Endodermal cell (in vitro differentiated cells): ENCODE measurements around the gene MCFD2. TPM values are rescaled to one million over a fixed set of nuclear protein-coding genes. Genes with fewer than 3 reads are reported as not detected.
A peak's percentile ranks its signal among the peaks of the same experiment; 100 is the strongest.

ENCODE experiments used
- DNase-seq: peaks from one replicate; pipeline ENCODE4 v3.0.0-alpha.2; 2017
- H3K27ac ChIP-seq: 2 replicates; pipeline ENCODE4 v1.5.1; 2013; ENCODE audit warnings: mild to moderate bottlenecking, low read depth, low read length, moderate library complexity
- H3K27me3 ChIP-seq: 2 replicates; pipeline ENCODE4 v1.6.1; 2013; ENCODE audit warnings: mild to moderate bottlenecking, low read length, moderate library complexity; ENCODE audit not compliant: insufficient read depth, control insufficient read depth, poor library complexity, severe bottlenecking
- H3K36me3 ChIP-seq: 2 replicates; pipeline ENCODE4 v1.7.0; 2013; ENCODE audit warnings: mild to moderate bottlenecking, low read length, moderate library complexity; ENCODE audit not compliant: control insufficient read depth, insufficient read depth
- H3K4me1 ChIP-seq: one replicate; pipeline ENCODE4 v1.7.0; 2013; ENCODE audit warnings: low read length; ENCODE audit not compliant: control insufficient read depth, insufficient read depth
- H3K4me3 ChIP-seq: 2 replicates; pipeline ENCODE4 v1.5.1; 2013; ENCODE audit warnings: mild to moderate bottlenecking, low read length, moderate library complexity
- H3K9ac ChIP-seq: 2 replicates; pipeline ENCODE4 v1.6.1; 2013; ENCODE audit warnings: mild to moderate bottlenecking, low read length, moderate library complexity; ENCODE audit not compliant: poor library complexity, severe bottlenecking; ENCODE audit errors: extremely low read depth
- H3K9me3 ChIP-seq: 2 replicates; pipeline ENCODE4 v1.6.1; 2013; ENCODE audit warnings: mild to moderate bottlenecking, low read length, moderate library complexity; ENCODE audit not compliant: control insufficient read depth
- H3K27ac Mint-ChIP-seq: 2 replicates; pipeline ENCODE4 v1.8.0; 2020; ENCODE audit warnings: mixed read lengths
- H3K27me3 Mint-ChIP-seq: 2 replicates; pipeline ENCODE4 v1.8.0; 2021; ENCODE audit warnings: mild to moderate bottlenecking, mixed read lengths; ENCODE audit not compliant: insufficient read depth
- H3K36me3 Mint-ChIP-seq: 2 replicates; pipeline ENCODE4 v1.8.0; 2020; ENCODE audit warnings: low read depth, mixed read lengths
- H3K4me1 Mint-ChIP-seq: 2 replicates; pipeline ENCODE4 v1.8.0; 2020; ENCODE audit warnings: mixed read lengths
- H3K4me3 Mint-ChIP-seq: 2 replicates; pipeline ENCODE4 v1.8.0; 2020; ENCODE audit warnings: mild to moderate bottlenecking, moderate library complexity, mixed read lengths
- H3K9me3 Mint-ChIP-seq: 2 replicates; pipeline ENCODE4 v1.8.0; 2020; ENCODE audit warnings: mild to moderate bottlenecking, mixed read lengths
- WGBS, 2 experiments: methylation state at CpG; one replicate each; pipeline versions ENCODE4 v1.1.5 to v1.1.7; 2013; ENCODE audit warnings: missing lambda C conversion rate in 2 of 2, mixed read lengths in 1 of 2; ENCODE audit not compliant: insufficient coverage in 1 of 2, insufficient read length in 1 of 2; 5-methylcytosine and 5-hydroxymethylcytosine counted together
- total RNA-seq, 2 donors: library from RNA; stranded (reverse); fragmentation: NEBNext Ultra II Directional in 1 of 2; extraction: Animal tissue kit (Norgen Biotek cat#: 25700) in 1 of 2; gene quantifications; 2 replicates in 1 of 2; 3 replicates in 1 of 2; pipeline ENCODE4 v1.2.1, GENCODE V29; 2021
- TF ChIP-seq, protein P1 (sequence below): fragments of 200-600 bp; sonication (generic); conservative IDR thresholded peaks from 2 replicates; pipeline ENCODE4 v1.5.0; 2021; ENCODE audit warnings: antibody characterized with exemption, mild to moderate bottlenecking

MCFD2 gene
- total RNA-seq, 2 donors from 2014 or later = 82.4 to 82.9 TPM

- H3K4me3 Mint-ChIP-seq = no peak overlapping the region
Measured at GRCh38 chr2:46955764-46956163, 40.2 kb upstream of the MCFD2 start.

DNA sequence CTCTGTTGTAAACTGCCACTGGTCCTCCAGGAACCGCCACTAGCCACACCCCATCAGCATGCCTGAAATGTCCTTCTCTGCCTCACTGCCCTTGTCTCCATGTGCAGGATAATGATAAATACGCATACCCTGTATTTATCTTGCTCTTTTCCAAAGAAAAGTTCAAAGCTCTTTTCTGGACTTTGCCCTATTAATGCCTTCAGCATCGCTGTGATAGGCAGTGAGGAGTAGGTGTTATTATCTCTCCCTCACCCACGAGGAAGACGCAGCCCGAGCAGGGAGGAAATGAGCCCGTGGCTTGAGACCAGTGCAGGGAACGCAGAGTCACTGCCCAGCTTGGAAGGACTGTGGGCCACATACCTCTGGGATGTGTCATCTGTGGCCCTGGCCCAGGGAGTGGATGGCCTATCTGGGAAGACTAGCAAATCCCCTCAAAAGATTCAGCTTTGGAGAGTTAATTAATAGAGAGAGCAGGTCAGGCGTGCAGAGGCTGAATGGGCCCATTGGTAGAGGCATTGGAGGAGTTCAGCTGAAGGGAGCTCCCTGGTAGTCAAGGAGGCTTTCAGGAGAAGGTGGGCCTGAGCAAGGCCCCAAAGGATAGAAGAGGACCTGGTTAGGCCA is 39.5 kb upstream of the MCFD2 start:
- Mint-ChIP-seq H3K4me3 (no peak overlapping the region), H3K27me3 (no peaks in the 10 kb centered on the region), H3K36me3 (peaks cover 24% of the 10 kb centered on the region), H3K27ac (peak overlapping the region; percentile 76), H3K4me1 (peaks cover 4% of the 10 kb centered on the region), H3K9me3 (no peaks in the 10 kb centered on the region)
- peak; percentile 75 for DNase-seq
- Histone ChIP-seq H3K27ac (no peak overlapping the region), H3K27me3 (no peaks in the 10 kb centered on the region), H3K4me3 (no peak overlapping the region), H3K9me3 (no peaks in the 10 kb centered on the region), H3K36me3 (peaks cover 25% of the 10 kb centered on the region), H3K9ac (no peak overlapping the region), H3K4me1 (peaks cover 4% of the 10 kb centered on the region)
- TF ChIP-seq, protein P1, sequence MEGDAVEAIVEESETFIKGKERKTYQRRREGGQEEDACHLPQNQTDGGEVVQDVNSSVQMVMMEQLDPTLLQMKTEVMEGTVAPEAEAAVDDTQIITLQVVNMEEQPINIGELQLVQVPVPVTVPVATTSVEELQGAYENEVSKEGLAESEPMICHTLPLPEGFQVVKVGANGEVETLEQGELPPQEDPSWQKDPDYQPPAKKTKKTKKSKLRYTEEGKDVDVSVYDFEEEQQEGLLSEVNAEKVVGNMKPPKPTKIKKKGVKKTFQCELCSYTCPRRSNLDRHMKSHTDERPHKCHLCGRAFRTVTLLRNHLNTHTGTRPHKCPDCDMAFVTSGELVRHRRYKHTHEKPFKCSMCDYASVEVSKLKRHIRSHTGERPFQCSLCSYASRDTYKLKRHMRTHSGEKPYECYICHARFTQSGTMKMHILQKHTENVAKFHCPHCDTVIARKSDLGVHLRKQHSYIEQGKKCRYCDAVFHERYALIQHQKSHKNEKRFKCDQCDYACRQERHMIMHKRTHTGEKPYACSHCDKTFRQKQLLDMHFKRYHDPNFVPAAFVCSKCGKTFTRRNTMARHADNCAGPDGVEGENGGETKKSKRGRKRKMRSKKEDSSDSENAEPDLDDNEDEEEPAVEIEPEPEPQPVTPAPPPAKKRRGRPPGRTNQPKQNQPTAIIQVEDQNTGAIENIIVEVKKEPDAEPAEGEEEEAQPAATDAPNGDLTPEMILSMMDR = no peak
- 87 to 89% methylated on average over 7 to 9 of the region's 9 CpGs for WGBS, 2 experiments

More at GRCh38 chr2:46955764-46956163, 40.2 kb upstream of the MCFD2 start:
- no peaks in the 10 kb centered on the region for H3K9me3 ChIP-seq
- no peaks in the 10 kb centered on the region for H3K27me3 ChIP-seq
- no peaks in the 10 kb centered on the region for H3K27me3 Mint-ChIP-seq
- H3K4me1 Mint-ChIP-seq = peaks cover 4% of the 10 kb centered on the region
- peaks cover 4% of the 10 kb centered on the region for H3K4me1 ChIP-seq
- H3K36me3 Mint-ChIP-seq = peaks cover 24% of the 10 kb centered on the region
- TF ChIP-seq, protein P1 = no peak
- no peaks in the 10 kb centered on the region for H3K9me3 Mint-ChIP-seq
- H3K4me3 ChIP-seq = no peak overlapping the region
- H3K27ac Mint-ChIP-seq = peak overlapping the region; percentile 76
- no peak overlapping the region for H3K27ac ChIP-seq
- peaks cover 24% of the 10 kb centered on the region for H3K36me3 ChIP-seq
- WGBS, 2 experiments = 91 to 93% methylated on average over 3 to 4 of the region's 4 CpGs
- no peak overlapping the region for H3K9ac ChIP-seq
- peak; percentile 38 for DNase-seq

GRCh38 chr2:46952171-46952570 is 36.6 kb upstream of the MCFD2 start:
- Mint-ChIP-seq H3K36me3 (peaks cover 14% of the 10 kb centered on the region), H3K27me3 (no peaks in the 10 kb centered on the region), H3K4me3 (no peak overlapping the region), H3K9me3 (no peaks in the 10 kb centered on the region), H3K27ac (no peak overlapping the region), H3K4me1 (peaks cover 5% of the 10 kb centered on the region)
- WGBS, 2 experiments = 89 to 100% methylated on average over 1 of the region's 3 CpGs
- H3K4me3 ChIP-seq = no peak overlapping the region
- no peak overlapping the region for H3K9ac ChIP-seq
- H3K27ac ChIP-seq = no peak overlapping the region
- DNase-seq = no peak
- peaks cover 4% of the 10 kb centered on the region for H3K4me1 ChIP-seq
- H3K9me3 ChIP-seq = no peaks in the 10 kb centered on the region
- peaks cover 25% of the 10 kb centered on the region for H3K36me3 ChIP-seq
- TF ChIP-seq, protein P1 = no peak
- no peaks in the 10 kb centered on the region for H3K27me3 ChIP-seq
